MCF 10A (cell line): ENCODE results near the gene NUP155. TPM values are rescaled to one million over a fixed set of nuclear protein-coding genes. Genes with fewer than 3 reads are reported as not detected.

Experiments
- BruUV-seq: library from RNA; stranded (reverse); fragments of 400-500 nt; replicated peaks from 2 replicates; lab custom pipeline; 2021; lab: Mats Ljungman, UMichigan
- CTCF ChIA-PET: fragments of 300-600 bp; sonication (Branson Sonifier 250); formaldehyde crosslinking; extraction: SDS; loops from one replicate; lab custom pipeline; 2021; ENCODE audit warnings: antibody characterized with exemption, inconsistent platforms; lab: Yijun Ruan, JAX
- POLR2A ChIA-PET: fragments of 300-600, 350-650 bp; sonication (Branson Sonifier 250); formaldehyde crosslinking; extraction: SDS; loops from one replicate; lab custom pipeline; 2020; ENCODE audit warnings: antibody characterized with exemption, inconsistent platforms; lab: Yijun Ruan, JAX
- DNase-seq: peaks from one replicate; pipeline ENCODE4 v3.0.0-alpha.2; 2018; ENCODE audit not compliant: unreplicated experiment
- H3K27ac Mint-ChIP-seq: one replicate; pipeline ENCODE4 v1.8.0; 2022; ENCODE audit warnings: mild to moderate bottlenecking, low read depth, mixed read lengths; ENCODE audit not compliant: unreplicated experiment
- H3K27me3 Mint-ChIP-seq: one replicate; pipeline ENCODE4 v1.8.0; 2022; ENCODE audit warnings: mixed read lengths; ENCODE audit not compliant: insufficient read depth, unreplicated experiment
- H3K36me3 Mint-ChIP-seq: one replicate; pipeline ENCODE4 v1.8.0; 2022; ENCODE audit warnings: mild to moderate bottlenecking, moderate library complexity, mixed read lengths; ENCODE audit not compliant: insufficient read depth, unreplicated experiment
- H3K4me1 Mint-ChIP-seq: one replicate; pipeline ENCODE4 v1.8.0; 2022; ENCODE audit warnings: mixed read lengths; ENCODE audit not compliant: insufficient read depth, unreplicated experiment
- H3K4me3 Mint-ChIP-seq: one replicate; pipeline ENCODE4 v1.8.0; 2022; ENCODE audit warnings: mild to moderate bottlenecking, moderate library complexity, mixed read lengths; ENCODE audit not compliant: unreplicated experiment
- H3K9me3 Mint-ChIP-seq: one replicate; pipeline ENCODE4 v1.8.0; 2022; ENCODE audit warnings: mixed read lengths; ENCODE audit not compliant: unreplicated experiment
- CTCF ChIP-seq: fragments of 200-600 bp; IDR thresholded peaks from one replicate; pipeline ENCODE4 v1.8.0; 2022; ENCODE audit warnings: antibody characterized with exemption, mild to moderate bottlenecking; ENCODE audit not compliant: unreplicated experiment
- intact Hi-C: fragments of 100-400 bp; cut with micrococcal nuclease; formaldehyde crosslinking; loops from 2 replicates; pipeline ENCODE4 v1.14.1; 2022
- total RNA-seq: library from RNA; stranded (reverse); gene quantifications from 2 replicates; pipeline ENCODE4 v1.2.3, GENCODE V29; 2022

NUP155 gene
- total RNA-seq, 1 experiment from 2014 or later = 32.0 TPM

GRCh38 chr5:37247036-37247435, 123.9 kb downstream of the NUP155 start:
- Mint-ChIP-seq H3K27ac (no peak overlapping the region), H3K27me3 (no peaks in the 10 kb centered on the region), H3K4me3 (peak overlapping the region; percentile 86), H3K9me3 (no peaks in the 10 kb centered on the region), H3K4me1 (peaks cover 6% of the 10 kb centered on the region), H3K36me3 (peaks cover 31% of the 10 kb centered on the region)
- ChIA-PET CTCF (no interaction called here), POLR2A (interaction anchor here (0.9 to 6.6 kb wide), 2 partner anchors 25 to 41 kb away, joined by 6 to 52 read pairs; no protein-coding TSS in a partner anchor)
- no TSS peak for BruUV-seq
- no peak for TF ChIP-seq CTCF
- intact Hi-C loops = no loop called here
- no peak for DNase-seq

Other genes with a start within 250 kb of the NUP155 start
- 23.6 and 25.1 TPM in 2 replicates for gene CPLANE1, start 121.7 kb downstream of the NUP155 start, total RNA-seq
- gene WDR70, start 8.2 kb upstream of the NUP155 start, total RNA-seq = 31.3 and 37.6 TPM in 2 replicates